ENCODE results near the gene KLHL30.

The KLHL30 gene

GRCh38 chr2:238155761-238156694 is 17.6 kb downstream of the KLHL30 start:
- Mint-ChIP-seq H3K36me3 (no peaks in the 10 kb centered on the region), H3K4me1 (peaks cover 20% of the 10 kb centered on the region), H3K27me3 (peaks cover 21% of the 10 kb centered on the region), H3K4me3 (no peak overlapping the region), H3K27ac (no peak overlapping the region), H3K9me3 (peaks cover 5% of the 10 kb centered on the region)
- no peak for ATAC-seq

- ATAC-seq: no peak
- no peak overlapping the region for H3K4me3 Mint-ChIP-seq
- peaks cover 20% of the 10 kb centered on the region for H3K4me1 Mint-ChIP-seq
- peaks cover 5% of the 10 kb centered on the region for H3K9me3 Mint-ChIP-seq
- no peak overlapping the region for H3K27ac Mint-ChIP-seq
- no peaks in the 10 kb centered on the region for H3K36me3 Mint-ChIP-seq
- H3K27me3 Mint-ChIP-seq: peaks cover 35% of the 10 kb centered on the region
Observed at GRCh38 chr2:238157506-238158017, 19.1 kb downstream of the KLHL30 start.

- ATAC-seq: no peak
- Mint-ChIP-seq H3K4me3 (peak overlapping the region; percentile 38), H3K9me3 (peaks cover 5% of the 10 kb centered on the region), H3K36me3 (no peaks in the 10 kb centered on the region), H3K4me1 (peaks cover 20% of the 10 kb centered on the region), H3K27ac (no peak overlapping the region), H3K27me3 (peaks cover 35% of the 10 kb centered on the region)
Observed at GRCh38 chr2:238158018-238158508, 19.6 kb downstream of the KLHL30 start.

GRCh38 chr2:238158509-238159070 is 20.1 kb downstream of the KLHL30 start, which contains the start of gene ERFE:
Gene ERFE, plus strand, starts transcription at chr2:238158970. Its CDS starts 38 bp downstream, at chr2:238159008.
- H3K36me3 Mint-ChIP-seq: no peaks in the 10 kb centered on the region
- H3K4me3 Mint-ChIP-seq: peak within 1 kb of the TSS; percentile 77
- peak; percentile 67 for ATAC-seq

GRCh38 chr2:238159071-238159539 is 20.6 kb downstream of the KLHL30 start:
- Mint-ChIP-seq H3K27ac (no peak overlapping the region), H3K36me3 (no peaks in the 10 kb centered on the region), H3K4me3 (peak overlapping the region; percentile 77), H3K27me3 (peaks cover 37% of the 10 kb centered on the region), H3K4me1 (peaks cover 20% of the 10 kb centered on the region), H3K9me3 (peaks cover 3% of the 10 kb centered on the region)
- peak; percentile 28 for ATAC-seq

More at GRCh38 chr2:238158509-238159070, 20.1 kb downstream of the KLHL30 start, which contains the start of gene ERFE:
- Mint-ChIP-seq H3K27me3 (peaks cover 35% of the 10 kb centered on the region), H3K4me1 (peaks cover 20% of the 10 kb centered on the region), H3K27ac (no peak within 1 kb of the TSS), H3K9me3 (peaks cover 5% of the 10 kb centered on the region)

- Mint-ChIP-seq H3K9me3 (no peaks in the 10 kb centered on the region), H3K27me3 (peaks cover 43% of the 10 kb centered on the region), H3K4me3 (peak overlapping the region; percentile 77)
Observed at GRCh38 chr2:238159661-238160205, 21.3 kb downstream of the KLHL30 start.

GRCh38 chr2:238160206-238161129 is 22.0 kb downstream of the KLHL30 start:
- H3K27me3 Mint-ChIP-seq: peaks cover 51% of the 10 kb centered on the region
- H3K4me3 Mint-ChIP-seq: peak overlapping the region; percentile 20
- H3K9me3 Mint-ChIP-seq: no peaks in the 10 kb centered on the region
- H3K4me1 Mint-ChIP-seq: peaks cover 31% of the 10 kb centered on the region
- peak; percentile 28 for ATAC-seq
- H3K36me3 Mint-ChIP-seq: no peaks in the 10 kb centered on the region
- H3K27ac Mint-ChIP-seq: no peak overlapping the region

More at GRCh38 chr2:238159661-238160205, 21.3 kb downstream of the KLHL30 start:
- Mint-ChIP-seq H3K4me1 (peaks cover 26% of the 10 kb centered on the region), H3K36me3 (no peaks in the 10 kb centered on the region), H3K27ac (no peak overlapping the region)
- ATAC-seq: no peak

- Mint-ChIP-seq H3K27ac (no peak overlapping the region), H3K36me3 (no peaks in the 10 kb centered on the region), H3K4me3 (no peak overlapping the region), H3K9me3 (no peaks in the 10 kb centered on the region), H3K27me3 (peaks cover 56% of the 10 kb centered on the region), H3K4me1 (peaks cover 31% of the 10 kb centered on the region)
- ATAC-seq: no peak
Observed at GRCh38 chr2:238161291-238162051, 23.0 kb downstream of the KLHL30 start.

GRCh38 chr2:238162251-238162845 is 23.9 kb downstream of the KLHL30 start:
- H3K36me3 Mint-ChIP-seq: peaks cover 6% of the 10 kb centered on the region
- H3K27ac Mint-ChIP-seq: no peak overlapping the region
- peaks cover 31% of the 10 kb centered on the region for H3K4me1 Mint-ChIP-seq
- no peak overlapping the region for H3K4me3 Mint-ChIP-seq
- ATAC-seq: no peak
- H3K9me3 Mint-ChIP-seq: no peaks in the 10 kb centered on the region
- peaks cover 56% of the 10 kb centered on the region for H3K27me3 Mint-ChIP-seq

GRCh38 chr2:238162846-238163441 is 24.5 kb downstream of the KLHL30 start:
- ATAC-seq: no peak
- no peak overlapping the region for H3K4me3 Mint-ChIP-seq
- H3K36me3 Mint-ChIP-seq: peaks cover 12% of the 10 kb centered on the region
- peaks cover 31% of the 10 kb centered on the region for H3K4me1 Mint-ChIP-seq
- peaks cover 56% of the 10 kb centered on the region for H3K27me3 Mint-ChIP-seq
- H3K27ac Mint-ChIP-seq: no peak overlapping the region
- no peaks in the 10 kb centered on the region for H3K9me3 Mint-ChIP-seq

- peaks cover 19% of the 10 kb centered on the region for H3K36me3 Mint-ChIP-seq
- no peak overlapping the region for H3K4me3 Mint-ChIP-seq
- H3K4me1 Mint-ChIP-seq: peaks cover 31% of the 10 kb centered on the region
- ATAC-seq: no peak
- H3K9me3 Mint-ChIP-seq: no peaks in the 10 kb centered on the region
- H3K27me3 Mint-ChIP-seq: peaks cover 56% of the 10 kb centered on the region
- no peak overlapping the region for H3K27ac Mint-ChIP-seq
Observed at GRCh38 chr2:238163481-238164198, 25.2 kb downstream of the KLHL30 start.

- Mint-ChIP-seq H3K27ac (no peak overlapping the region), H3K4me3 (no peak overlapping the region), H3K4me1 (peaks cover 22% of the 10 kb centered on the region), H3K36me3 (peaks cover 28% of the 10 kb centered on the region), H3K9me3 (no peaks in the 10 kb centered on the region), H3K27me3 (peaks cover 45% of the 10 kb centered on the region)
- no peak for ATAC-seq
Observed at GRCh38 chr2:238164906-238165287, 26.4 kb downstream of the KLHL30 start.
